Activated CD4-positive, CD25-positive, alpha-beta regulatory T cell treated with anti-CD3 and anti-CD28 coated beads, Interleukin-2, amount 50 U/mL, for 24 hours (primary cell): ENCODE data around the gene SH2D6.

ENCODE experiments used
- ATAC-seq, 2 donors: fragments of 150-1000 bp; cut with Tn5 transposase; one replicate each; pipeline ENCODE4 v1.10.0; 2021; ENCODE audit warnings: mild to moderate bottlenecking in 1 of 2, moderate library complexity in 1 of 2

Gene SH2D6

DNA sequence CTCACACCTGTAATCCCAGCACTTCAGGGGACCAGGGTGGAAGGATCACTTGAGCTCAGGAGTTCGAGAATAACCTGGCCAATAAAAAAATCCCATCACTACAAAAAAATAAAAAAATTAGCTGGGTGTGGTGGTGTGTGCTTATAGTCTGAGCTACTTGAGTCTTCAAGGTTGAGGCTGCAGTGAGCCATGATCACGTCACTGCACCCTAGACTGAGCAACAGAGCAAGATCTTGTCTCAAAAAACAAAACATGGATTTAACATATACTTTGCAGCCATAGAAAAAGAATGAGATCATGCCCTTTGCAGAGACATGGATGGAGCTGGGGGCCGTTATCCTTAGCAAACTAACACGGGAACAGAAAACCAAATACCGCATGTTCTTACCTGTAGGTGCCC, 22.2 kb downstream of the SH2D6 start:
- ATAC-seq = no peak

DNA sequence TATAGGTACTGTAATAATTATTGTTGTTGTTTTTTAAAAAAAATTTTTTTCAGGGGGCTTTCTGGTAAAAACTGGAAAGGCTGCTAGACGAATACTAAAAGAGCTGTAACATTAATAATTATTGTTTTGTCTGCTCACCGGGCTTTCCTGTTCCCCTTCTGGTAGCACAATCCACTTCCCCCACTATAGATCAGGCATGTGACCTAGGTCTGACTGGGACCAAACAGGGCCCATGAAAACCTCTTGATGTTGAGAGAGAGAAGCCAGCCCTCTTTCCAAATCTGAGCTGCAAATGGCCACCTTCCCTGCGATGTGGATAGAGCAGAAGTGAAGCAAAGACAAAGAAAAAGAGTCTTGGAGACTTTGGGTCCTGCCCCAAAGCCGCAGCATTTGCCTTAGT, 23.4 kb downstream of the SH2D6 start:
- no peak for ATAC-seq

DNA sequence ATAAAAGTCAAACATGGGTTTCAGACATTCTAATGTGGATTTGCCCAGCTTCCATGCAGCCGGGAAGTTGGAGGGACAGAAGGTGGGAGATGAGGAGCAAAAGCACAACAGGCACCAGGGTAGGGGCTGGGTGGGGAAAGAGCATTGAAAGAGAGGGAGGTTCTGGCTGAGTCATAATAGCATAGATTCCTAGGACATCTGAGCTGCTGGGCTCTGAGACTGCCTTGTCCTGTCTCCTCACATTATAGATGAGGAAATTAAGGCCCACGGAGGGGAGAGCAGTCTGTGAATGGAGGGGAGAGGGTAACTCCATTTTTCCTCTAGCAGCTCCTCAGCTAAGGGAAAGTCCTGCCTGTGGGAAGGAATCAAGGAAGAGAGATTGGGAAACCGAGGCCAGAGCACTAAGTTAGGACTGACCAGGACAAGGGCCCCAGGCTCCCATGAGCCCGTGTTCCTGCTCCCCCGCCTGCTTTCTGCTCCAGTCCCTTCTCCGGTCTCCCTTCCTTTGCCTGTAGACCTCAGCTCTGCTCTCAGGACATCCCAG, 26.2 kb downstream of the SH2D6 start:
- no peak for ATAC-seq

DNA sequence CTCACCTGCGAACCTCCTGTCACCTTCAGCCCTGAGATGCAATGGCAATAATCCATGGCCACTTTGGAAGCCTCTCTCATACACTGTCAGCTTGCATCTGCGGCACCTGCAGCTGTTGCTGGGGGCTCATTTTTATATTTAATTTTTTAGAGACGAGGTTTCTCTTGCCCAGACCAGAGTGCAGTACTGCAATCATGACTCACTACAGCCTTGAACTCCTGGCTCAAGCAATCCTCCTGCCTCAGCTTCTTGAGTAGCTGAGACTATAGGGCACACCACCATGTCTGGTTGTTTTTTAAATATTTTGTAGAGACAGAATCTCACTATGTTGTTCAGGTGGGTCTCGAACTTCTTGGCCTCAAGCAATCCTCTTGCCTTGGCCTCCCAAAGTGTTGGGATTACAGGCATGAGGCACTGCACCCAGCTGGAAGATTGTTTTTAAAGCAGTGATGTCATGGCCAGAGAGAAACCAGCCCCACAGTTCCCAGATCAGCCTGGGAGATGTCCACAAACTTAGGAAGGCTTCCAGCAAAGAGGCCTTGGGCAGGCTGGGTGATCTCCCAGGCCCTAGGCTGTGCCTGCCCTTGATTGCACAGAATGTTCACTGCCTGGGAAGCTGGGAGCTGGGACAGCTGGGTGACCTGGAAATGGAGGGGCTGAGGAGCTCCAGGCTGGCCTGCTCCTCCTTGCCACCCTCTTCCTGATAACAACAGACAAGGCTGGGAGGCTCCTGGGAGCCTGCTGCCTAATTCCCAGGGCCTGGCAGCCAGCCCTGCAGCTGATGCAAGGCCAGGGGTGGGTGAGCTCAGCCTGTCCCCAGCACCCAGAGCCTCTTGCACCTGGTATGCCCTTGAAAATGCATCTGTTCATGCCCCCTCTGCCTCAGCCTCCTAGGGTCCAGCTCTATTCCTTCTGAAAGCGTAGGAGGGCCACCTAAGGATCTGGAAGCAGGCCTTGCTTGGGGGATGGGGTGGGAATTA, 27.1 kb downstream of the SH2D6 start:
- ATAC-seq = no peak

DNA sequence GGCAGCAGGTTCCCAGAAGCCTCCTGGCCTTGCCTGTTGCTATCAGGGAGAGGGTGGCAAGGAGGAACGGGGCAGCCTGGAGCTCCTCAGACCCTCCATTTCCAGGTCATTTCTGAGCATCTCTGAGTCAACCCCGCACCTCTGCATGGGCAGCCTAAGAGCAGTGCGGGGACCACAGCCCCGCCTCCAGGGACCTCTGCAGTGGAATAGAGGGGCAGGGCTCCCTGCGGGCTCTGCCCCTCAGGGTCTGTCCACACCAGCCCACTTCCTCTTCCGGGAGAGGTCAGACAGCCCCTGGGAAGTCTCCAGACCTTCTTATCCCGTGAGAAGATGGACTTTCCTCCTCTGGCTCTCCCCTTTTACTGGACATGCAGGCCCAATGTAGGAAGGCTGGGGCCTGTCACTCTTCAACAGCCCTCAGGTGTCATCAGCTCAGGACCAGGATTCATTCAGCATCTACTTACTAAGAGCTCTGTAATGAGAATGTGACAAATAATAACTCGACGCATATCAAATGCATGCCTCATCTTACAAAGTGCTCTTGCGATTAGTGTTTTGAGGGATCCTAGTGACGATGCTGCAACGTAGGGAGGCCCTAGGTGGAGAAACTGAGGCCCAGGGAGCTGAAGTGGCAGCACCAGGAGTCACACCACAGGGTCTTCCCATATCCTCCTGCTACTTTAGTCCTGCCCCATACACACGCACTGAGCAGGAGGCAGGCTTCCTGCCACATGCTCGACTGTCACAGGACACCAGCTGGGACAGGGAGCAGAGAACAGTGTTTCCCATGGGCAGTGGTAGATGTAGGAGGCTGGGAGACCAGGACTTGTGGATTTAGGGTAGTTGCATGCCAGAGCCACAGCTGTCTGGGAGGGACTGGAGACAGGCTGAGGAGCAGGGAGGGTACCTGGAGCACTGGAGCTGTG, 28.0 kb downstream of the SH2D6 start:
- no peak for ATAC-seq

DNA sequence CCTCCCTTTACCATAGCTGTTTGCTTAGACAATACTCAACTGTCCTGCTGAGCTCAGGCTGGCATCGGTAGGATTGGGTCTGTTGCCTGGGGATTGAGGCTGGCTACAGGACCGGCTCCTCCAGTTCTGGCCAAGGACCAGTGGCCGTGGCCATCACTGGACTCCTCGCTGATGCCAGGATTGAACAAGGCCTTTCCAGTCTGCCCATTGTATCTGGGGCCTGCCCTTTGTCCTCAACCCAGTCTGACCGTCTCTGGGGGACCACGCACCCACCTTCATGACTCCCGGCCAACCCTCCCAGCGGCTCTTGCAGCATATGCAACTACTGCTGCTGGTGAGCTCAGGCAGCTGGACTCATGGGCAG, 28.7 kb downstream of the SH2D6 start:
- ATAC-seq = no peak

DNA sequence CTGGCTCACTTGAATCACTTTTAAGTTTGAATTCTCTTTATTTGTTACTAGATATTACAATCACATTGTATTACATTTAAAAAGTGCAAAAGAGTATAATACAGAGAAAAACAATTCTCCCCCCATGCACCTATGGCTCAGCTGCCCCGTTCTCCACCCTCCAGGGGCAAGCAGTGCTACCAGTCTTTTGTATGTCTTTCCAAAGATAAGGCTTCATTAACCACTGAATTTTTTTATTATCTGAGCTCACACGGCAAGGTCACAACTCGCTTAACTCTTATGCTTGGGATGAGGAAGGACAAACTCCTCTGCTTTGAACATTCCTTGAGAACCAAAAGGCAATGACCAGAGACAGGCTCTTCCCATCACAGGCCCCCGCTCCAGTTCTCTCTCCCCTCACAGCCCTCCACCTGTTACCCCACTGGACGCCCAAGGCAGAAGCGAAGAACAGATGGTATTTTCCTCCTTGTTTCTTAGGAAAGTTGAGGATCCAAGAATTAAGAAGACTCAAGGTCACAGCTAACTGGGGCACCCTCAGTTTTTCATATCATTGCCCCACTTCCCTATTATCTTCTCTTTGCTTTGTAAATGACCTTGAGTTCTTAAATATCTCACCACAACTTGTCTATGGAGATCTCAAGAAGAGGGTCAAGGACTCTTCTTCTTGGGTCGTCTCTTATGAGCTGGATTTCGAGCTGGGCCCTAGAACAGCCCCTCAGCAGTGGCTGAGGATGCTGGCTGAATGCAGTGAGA, 30.1 kb downstream of the SH2D6 start:
- no peak for ATAC-seq

DNA sequence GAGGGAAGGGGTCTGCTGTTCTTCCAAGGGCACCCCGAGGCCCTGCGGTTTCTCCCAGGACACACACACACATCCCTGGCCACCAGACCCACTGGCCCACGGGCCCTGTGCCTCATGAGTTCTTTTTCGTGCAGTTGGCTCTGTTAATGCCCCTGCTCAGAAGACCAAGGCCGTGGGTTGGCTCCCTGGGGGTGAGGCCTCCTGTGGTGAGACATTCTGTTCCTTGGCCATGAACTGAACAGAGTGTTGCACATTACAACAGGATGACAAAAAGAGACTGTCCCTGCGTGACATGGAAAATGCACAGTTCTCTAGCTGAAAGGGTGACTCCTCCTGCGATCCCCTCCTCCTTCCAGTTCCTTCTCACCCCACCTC, 30.7 kb downstream of the SH2D6 start:
- no peak for ATAC-seq

DNA sequence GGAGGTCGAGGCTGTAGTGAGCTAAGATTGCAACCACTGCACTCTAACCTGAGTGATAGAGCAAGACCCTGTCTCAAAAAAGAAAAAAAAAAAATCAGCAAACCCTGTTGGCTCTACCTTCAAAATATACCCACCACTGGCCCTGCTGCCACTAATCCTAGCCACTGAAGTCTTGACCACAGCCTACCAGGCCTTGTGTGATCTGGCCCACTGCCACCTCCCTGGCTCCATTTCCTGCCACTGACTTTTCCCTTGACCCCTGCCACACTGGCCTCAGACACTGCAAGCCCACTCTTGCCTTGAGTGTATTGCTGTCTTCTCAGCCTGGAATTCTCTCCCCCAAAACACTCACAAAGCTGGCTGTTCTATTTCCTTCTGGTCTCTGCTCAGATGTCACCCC, 33.7 kb downstream of the SH2D6 start:
- ATAC-seq = no peak

DNA sequence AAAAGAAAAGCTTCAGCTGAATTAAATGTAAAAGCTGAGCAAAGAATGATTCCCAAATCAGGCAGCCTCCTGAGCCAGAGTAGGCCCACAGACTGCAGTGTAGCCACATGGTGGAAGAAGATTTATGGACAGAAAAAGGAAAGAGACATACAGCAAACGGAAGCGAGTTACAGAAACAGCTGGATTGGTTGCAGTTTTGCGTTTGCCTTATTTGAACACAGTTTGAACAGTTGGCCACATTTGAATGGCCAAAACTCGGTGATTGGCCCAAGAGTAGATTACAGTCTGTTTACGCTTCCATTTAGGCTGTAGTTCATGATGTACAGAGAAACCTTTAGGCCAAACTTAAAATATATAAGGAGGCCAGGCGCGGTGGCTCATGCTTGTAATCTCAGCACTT, 35.1 kb downstream of the SH2D6 start:
- no peak for ATAC-seq

DNA sequence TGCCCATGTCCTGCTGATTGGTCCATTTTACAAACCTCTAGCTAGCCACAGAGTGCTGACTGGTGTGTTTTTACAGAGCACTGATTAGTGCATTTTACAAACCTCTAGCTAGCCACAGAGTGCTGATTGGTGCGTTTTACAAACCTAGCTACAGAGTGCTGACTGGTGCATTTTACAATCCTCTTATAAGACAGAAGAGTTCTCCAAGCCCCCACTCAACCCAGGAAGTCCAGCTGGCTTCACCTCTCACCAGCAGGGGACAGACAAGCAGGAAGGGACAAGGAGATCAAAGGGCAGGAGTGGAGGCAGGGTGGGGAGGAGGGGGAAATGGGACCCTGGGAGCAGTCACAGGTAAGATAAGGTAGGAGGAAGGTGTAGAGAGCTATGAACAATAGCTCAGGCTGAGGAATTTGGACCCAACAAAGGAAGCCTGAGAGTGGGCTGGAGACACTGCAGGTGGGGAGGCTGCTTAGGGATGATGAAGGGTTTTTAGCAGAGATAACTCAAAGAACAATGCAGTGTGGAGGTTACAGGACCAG, 37.1 kb downstream of the SH2D6 start:
- ATAC-seq = no peak

DNA sequence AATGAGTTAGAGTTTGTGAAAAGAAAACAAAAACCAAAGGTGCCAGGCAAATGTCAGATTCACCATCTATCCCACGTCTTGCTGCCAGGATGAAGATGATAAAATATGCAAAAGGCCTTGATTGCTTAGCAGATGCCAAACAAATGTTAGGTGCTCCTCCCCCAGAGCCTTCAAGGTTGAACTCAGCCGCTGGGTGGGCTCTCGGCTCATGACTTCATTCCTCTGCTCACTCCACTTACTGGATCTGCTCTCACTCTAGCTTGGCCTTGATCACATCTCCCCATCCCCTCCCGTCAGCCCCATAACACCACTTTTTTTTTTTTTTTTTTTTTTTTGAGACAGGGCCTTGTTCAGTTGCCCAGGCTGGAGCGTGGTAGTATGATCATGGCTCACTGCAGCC, 38.5 kb downstream of the SH2D6 start:
- no peak for ATAC-seq

DNA sequence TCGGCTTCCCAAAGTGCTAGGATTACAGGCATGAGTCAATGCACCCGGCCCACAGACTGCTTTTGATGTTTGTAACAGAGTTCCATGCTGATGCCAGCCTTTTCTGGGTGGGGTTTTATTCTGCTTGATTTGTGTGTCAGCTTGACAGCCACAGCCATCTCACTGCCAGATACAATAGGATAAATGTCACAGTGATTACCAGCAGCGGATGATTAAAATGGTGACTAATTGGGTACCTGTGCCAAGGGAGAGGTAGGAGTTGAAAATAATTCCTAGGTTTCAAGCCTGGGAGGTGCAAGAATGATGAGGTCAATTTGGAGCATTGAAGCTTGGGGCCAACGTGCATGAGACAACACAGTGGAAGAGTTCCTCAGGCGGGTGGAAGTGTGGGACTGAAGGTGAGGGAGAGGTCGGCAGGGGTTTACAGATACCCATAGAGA, 39.4 kb downstream of the SH2D6 start:
- ATAC-seq = no peak

DNA sequence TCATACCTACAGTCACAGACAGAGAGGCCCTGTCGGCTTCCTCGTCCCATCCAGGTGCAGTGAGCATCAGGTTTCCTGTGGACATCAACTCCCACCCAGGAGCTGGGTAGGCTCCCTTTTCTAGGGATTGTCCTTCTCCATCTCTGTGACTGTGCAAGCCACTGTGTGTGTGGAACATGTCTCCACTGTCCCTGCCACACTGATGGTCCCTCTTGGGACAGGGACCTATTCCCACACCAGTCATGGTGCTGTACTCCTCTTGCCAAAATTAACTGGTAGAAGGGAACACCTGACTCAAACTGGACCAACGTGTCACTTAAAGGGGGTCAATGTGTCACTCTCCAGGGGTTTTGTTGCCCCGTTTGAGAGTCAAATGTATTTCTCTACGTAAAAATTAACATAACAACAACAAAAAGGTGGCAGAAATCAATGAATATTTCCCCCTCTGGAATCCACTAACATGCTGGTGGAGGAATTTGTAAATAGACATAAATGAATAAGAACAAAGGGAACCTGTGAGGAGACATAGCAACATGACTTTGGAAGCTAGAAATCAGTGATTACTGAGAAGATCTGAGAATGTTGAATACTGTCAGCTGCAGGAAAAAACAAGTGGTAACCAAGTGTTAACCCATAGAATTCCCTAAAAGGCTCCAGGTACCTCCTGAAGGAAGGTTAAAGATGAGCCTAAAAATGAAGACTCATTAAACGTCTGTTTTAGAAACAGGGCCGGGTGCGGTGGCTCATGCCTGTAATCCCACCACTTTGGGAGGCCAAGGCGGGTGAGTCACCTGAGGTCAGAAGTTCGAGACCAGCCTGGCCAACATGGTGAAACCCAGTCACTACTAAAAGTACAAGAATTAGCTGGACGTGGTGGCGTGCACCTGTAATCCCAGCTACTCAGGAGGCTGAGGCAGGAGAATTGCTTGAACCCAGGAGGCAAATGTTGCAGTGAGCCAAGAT, 40.4 kb downstream of the SH2D6 start:
- no peak for ATAC-seq

DNA sequence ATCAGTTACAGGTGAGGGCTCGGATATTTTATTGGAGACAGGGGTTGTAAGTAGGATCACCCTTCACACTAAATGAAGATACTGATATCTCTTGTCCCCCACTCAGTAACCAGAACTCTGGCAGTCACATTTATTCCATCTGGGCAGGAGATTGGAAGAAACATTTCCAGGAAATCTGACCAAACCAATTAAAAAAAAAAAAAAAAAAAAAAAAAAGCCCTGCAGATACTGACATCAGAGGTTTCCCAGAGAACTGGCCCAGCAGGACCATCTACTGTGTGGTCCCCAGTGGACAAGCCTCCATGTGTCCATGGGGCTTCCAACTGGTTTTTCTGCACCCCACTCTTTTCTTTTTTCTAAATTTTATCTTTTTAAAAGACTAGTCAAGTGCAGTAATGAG, 41.3 kb downstream of the SH2D6 start:
- no peak for ATAC-seq

DNA sequence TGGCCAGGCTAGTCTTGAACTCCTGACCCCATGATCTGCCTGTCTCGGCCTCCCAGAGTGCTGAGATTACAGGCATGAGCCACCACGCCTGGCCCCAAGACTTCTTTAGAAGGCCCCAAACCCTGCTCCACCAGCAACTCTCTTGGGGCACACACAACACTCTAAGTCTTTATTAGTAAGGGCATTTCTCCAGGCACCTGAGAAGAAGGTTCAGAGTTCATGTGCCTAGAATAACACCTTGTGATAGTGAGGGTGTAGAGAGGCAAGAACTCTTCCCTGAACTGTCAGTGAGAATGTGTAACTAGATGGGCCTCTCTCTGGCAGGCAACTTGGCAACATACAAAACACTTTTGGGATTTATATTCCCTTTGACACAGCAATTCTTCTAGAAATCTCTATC, 43.8 kb downstream of the SH2D6 start:
- no peak for ATAC-seq

DNA sequence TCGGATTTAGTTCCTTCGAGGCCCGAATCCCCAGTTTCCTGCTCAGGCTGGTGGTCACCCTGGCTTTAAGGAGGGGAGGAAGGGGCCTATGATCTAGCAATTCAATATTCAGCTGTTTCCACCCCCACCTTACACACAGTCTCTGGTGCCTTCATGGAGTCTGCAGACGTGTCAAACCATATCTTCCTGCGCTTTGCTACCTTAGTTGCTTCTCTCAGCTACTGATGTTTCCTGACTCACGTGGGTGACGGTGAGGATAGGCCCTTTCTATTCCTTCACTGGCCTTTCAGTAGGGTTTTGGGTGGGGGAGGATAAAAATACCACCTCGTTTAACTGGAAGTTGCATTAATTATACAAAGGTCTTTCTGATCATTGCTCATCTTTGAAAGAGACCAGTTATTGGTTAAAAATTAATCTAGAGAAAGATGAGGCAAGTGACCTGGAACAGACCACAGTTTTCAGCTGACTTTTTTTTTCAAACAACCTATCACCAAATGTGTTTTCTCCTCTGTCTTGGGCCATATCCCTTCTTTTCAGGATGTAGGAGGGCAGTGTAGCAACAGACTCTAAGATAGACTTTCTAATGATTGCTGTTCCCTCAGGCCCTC, 49.7 kb downstream of the SH2D6 start:
- no peak for ATAC-seq

DNA sequence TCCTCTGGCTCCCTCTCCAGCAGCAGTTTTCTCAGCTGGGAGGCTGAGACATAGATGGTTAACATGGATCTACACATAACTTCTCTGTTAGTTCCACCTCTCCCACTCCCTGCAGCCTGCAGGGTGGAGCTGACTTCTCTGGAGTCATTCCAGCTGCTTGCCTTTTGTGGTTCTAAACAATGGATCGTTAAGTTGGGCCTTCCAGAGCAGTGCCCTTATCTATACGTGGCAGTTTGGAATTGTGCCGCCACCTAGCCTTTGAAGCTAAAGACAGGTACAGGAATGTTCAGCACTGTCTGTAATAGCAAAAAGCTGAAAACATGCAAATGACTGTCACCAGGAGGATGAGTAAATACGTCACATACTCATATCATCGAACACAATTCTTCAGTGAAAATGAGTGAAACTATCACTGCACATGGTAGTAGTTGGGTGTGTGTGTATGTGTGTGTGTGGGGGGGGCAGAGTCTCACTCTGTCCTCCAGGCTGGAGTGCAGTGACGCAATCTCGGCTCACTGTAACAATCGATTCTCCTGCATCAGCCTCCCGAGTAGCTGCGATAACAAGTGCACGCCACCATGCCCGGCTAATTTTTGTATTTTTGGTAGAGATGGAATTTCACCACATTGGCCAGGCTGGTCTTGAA, 50.3 kb downstream of the SH2D6 start:
- no peak for ATAC-seq

DNA sequence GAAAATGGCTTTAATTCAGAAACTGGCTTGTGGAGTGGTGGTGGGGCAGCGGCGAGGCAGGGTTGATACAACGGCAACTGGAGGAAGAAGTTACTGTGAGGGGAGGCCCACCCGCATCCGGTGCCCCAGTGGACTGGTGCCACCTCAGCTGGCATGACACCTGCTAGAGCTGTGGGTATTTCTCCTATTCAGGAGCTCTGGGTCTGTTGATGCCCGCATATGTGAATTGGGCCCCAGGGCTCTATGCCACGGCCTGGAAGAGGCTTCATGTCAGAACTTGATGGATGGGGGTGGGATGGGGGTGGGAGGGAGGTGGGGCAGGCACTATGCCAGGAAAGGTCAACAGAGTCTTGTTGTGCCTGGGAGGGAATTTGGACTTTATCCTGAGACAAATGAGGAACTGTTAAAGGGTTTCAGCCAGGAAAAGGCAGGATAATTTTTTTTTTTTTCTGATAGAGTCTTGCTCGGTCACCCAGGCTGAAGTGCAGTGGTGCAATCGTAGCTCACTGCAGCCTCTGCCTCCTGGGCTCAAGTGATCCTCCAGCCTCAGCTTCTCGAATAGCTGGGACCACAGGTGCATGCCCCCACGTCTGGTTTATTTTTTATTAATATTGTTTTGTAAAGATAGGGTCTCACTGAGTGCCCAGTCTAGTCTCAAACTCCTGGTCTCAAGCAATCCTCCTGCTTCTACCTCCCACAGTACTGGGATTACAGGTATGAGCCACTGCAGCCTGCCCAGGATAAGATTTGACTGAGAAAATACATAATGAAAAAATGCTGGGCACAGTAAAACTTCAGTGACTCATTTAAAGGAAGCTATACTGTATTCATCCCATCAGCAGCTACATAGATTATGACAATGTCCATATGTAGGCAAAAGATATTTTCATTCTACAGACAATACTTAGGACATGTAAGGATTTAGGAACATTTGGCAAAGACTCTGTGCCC, 52.6 kb downstream of the SH2D6 start:
- no peak for ATAC-seq
